Fibroblast of villous mesenchyme (primary cell): ENCODE results near the gene PBX1. TPM values are rescaled to one million over a fixed set of nuclear protein-coding genes. Genes with fewer than 3 reads are reported as not detected.

Experiments
- DNase-seq: peaks from one replicate; pipeline ENCODE4 v3.0.0-alpha.2; 2010; ENCODE audit warnings: low read depth
- H3K4me3 ChIP-seq: 2 replicates; pipeline ENCODE4 v1.5.1; 2011; ENCODE audit warnings: low read depth, mild to moderate bottlenecking, low read length
- total RNA-seq: library from RNA; depleted of rRNA; stranded (reverse); fragments of >200 nt; gene quantifications from 2 replicates; pipeline ENCODE4 v1.2.3, GENCODE V29; 2012
- TF ChIP-seq, protein P1 (sequence below): IDR thresholded peaks from 2 replicates; pipeline ENCODE4 v1.5.1; 2012; ENCODE audit warnings: low read depth, mild to moderate bottlenecking, low read length; ENCODE audit not compliant: insufficient read depth

PBX1 gene
- total RNA-seq, 1 donor = 67.4 TPM

- TF ChIP-seq, protein P1, sequence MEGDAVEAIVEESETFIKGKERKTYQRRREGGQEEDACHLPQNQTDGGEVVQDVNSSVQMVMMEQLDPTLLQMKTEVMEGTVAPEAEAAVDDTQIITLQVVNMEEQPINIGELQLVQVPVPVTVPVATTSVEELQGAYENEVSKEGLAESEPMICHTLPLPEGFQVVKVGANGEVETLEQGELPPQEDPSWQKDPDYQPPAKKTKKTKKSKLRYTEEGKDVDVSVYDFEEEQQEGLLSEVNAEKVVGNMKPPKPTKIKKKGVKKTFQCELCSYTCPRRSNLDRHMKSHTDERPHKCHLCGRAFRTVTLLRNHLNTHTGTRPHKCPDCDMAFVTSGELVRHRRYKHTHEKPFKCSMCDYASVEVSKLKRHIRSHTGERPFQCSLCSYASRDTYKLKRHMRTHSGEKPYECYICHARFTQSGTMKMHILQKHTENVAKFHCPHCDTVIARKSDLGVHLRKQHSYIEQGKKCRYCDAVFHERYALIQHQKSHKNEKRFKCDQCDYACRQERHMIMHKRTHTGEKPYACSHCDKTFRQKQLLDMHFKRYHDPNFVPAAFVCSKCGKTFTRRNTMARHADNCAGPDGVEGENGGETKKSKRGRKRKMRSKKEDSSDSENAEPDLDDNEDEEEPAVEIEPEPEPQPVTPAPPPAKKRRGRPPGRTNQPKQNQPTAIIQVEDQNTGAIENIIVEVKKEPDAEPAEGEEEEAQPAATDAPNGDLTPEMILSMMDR = no peak
- DNase-seq = no peak
- no peak overlapping the region for H3K4me3 ChIP-seq
These were observed 194.6 kb downstream of the PBX1 start for GRCh38 chr1:164753521-164754077.

GRCh38 chr1:164754088-164754600 lies 195.2 kb downstream of the PBX1 start:
- no peak overlapping the region for H3K4me3 ChIP-seq
- TF ChIP-seq, protein P1 = no peak
- DNase-seq = peak; percentile 78

DNA sequence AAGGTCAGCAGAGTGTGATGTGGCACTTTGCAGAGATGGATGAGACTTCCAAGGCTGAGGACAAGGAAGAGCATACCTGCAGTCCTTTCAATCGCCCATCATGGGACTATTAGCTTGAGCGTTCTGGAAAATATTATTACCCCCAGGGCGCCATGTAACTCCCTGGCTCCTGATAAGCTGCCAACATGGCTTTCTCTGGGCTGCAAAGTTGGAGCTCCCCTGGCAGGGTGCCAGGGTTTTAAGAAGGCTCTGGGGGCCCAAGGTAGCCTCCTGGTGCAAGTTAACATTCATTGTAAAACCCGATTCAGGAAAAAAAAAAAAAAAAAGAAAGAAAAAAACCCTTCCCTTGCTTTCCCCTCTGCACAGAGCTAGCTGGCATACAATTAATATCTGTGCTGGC lies 196.7 kb downstream of the PBX1 start:
- TF ChIP-seq, protein P1 = no peak
- DNase-seq = no peak
- no peak overlapping the region for H3K4me3 ChIP-seq

- DNase-seq = peak; percentile 76
- TF ChIP-seq, protein P1 = no peak
These were observed 197.8 kb downstream of the PBX1 start for GRCh38 chr1:164756741-164757140.

DNA sequence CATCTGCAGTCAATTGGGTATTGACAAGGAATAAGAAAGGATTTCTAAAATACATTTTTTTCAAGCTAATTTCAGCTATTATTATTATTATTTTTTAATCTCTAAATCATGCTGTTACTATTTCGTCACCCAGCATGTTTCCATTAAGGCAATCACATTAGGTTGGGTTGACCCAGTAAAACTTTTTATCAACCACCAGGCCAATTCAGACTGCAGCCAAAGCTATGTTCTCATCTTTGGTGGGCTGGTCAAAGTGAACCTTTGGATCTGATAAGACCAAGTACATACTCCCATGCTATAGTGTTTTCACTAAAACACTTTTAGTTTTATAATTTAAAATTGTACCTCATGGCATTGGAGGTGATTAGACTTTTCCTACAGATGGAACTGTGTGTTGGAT lies 198.6 kb downstream of the PBX1 start:
- TF ChIP-seq, protein P1 = no peak
- no peak overlapping the region for H3K4me3 ChIP-seq
- DNase-seq = no peak

More at GRCh38 chr1:164756741-164757140, 197.8 kb downstream of the PBX1 start:
- H3K4me3 ChIP-seq = no peak overlapping the region

GRCh38 chr1:164759144-164759920 lies 200.3 kb downstream of the PBX1 start:
- H3K4me3 ChIP-seq = no peak overlapping the region
- TF ChIP-seq, protein P1 = no peak
- DNase-seq = no peak
